Measurements from ENCODE around the gene TSPO2. TPM values are rescaled to one million over a fixed set of nuclear protein-coding genes. Genes with fewer than 3 reads are reported as not detected.

Gene TSPO2
- total and polyA plus RNA-seq, 2 of the 13 experiments (the other 11 are each of a cell fraction or from before 2014, with no cell fraction given), result 0.55 TPM; not detected in 1

DNA sequence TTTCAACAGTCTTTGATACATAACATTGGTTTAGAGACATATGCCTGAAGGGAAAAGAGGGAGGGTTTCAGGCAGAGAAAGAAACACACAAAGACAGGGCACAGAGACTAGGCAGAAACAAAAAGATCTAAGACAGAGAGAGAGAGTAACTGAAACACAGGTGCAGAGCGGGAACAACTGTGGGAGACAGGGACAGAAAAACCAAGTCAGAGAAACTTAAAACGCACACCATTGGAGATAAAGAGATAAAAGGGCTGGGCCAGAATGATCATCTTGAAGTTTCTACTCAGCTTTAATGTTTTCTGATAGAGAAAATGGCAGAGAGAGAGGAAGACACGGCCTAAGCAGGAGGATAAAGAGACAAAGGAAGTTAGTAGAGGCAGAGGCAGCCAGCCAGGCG is 15.0 kb upstream of the TSPO2 start (continued):
- TF ChIP-seq, protein P1, sequence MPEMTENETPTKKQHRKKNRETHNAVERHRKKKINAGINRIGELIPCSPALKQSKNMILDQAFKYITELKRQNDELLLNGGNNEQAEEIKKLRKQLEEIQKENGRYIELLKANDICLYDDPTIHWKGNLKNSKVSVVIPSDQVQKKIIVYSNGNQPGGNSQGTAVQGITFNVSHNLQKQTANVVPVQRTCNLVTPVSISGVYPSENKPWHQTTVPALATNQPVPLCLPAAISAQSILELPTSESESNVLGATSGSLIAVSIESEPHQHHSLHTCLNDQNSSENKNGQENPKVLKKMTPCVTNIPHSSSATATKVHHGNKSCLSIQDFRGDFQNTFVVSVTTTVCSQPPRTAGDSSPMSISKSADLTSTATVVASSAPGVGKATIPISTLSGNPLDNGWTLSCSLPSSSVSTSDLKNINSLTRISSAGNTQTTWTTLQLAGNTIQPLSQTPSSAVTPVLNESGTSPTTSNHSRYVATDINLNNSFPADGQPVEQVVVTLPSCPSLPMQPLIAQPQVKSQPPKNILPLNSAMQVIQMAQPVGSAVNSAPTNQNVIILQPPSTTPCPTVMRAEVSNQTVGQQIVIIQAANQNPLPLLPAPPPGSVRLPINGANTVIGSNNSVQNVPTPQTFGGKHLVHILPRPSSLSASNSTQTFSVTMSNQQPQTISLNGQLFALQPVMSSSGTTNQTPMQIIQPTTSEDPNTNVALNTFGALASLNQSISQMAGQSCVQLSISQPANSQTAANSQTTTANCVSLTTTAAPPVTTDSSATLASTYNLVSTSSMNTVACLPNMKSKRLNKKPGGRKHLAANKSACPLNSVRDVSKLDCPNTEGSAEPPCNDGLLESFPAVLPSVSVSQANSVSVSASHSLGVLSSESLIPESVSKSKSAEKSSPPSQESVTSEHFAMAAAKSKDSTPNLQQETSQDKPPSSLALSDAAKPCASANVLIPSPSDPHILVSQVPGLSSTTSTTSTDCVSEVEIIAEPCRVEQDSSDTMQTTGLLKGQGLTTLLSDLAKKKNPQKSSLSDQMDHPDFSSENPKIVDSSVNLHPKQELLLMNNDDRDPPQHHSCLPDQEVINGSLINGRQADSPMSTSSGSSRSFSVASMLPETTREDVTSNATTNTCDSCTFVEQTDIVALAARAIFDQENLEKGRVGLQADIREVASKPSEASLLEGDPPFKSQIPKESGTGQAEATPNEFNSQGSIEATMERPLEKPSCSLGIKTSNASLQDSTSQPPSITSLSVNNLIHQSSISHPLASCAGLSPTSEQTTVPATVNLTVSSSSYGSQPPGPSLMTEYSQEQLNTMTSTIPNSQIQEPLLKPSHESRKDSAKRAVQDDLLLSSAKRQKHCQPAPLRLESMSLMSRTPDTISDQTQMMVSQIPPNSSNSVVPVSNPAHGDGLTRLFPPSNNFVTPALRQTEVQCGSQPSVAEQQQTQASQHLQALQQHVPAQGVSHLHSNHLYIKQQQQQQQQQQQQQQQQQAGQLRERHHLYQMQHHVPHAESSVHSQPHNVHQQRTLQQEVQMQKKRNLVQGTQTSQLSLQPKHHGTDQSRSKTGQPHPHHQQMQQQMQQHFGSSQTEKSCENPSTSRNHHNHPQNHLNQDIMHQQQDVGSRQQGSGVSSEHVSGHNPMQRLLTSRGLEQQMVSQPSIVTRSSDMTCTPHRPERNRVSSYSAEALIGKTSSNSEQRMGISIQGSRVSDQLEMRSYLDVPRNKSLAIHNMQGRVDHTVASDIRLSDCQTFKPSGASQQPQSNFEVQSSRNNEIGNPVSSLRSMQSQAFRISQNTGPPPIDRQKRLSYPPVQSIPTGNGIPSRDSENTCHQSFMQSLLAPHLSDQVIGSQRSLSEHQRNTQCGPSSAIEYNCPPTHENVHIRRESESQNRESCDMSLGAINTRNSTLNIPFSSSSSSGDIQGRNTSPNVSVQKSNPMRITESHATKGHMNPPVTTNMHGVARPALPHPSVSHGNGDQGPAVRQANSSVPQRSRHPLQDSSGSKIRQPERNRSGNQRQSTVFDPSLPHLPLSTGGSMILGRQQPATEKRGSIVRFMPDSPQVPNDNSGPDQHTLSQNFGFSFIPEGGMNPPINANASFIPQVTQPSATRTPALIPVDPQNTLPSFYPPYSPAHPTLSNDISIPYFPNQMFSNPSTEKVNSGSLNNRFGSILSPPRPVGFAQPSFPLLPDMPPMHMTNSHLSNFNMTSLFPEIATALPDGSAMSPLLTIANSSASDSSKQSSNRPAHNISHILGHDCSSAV (CRISPR knock-in tag; IDR thresholded peaks at IDR 0.05; ENCODE audit: borderline replicate concordance), result no peak
- TF ChIP-seq ZFYVE20 (CRISPR knock-in tag; IDR thresholded peaks at IDR 0.05; ENCODE audit: borderline replicate concordance, low read depth), result no peak

Measured in HepG2 (cell line).